T47D (cell line): ENCODE measurements around the gene UNC119.
"Not testable (repeated sequence)": the region's sequence is repeated elsewhere in the genome, so short reads cannot be mapped to it uniquely, and the experiment has no call there.

Source experiments
- DNase-seq, 2 experiments: peaks; one replicate each; pipeline versions ENCODE4 v3.0.0 to v3.0.0-alpha.2; 2011 to 2012; ENCODE audit warnings: low read depth in 1 of 2, low spot score in 1 of 2
- JUND ChIP-seq: IDR thresholded peaks from 2 replicates; pipeline ENCODE4 v1.6.1; 2012; ENCODE audit warnings: low read depth
- in situ Hi-C: cut with HindIII; loops from 2 replicates; pipeline ENCODE4 v1.10.0; 2016; ENCODE audit warnings: low sequenced_read_pairs, low pct_unique_long_range_greater_than_20kb

The UNC119 gene

GRCh38 chr17:28532050-28532960, 20.1 kb downstream of the UNC119 start:
- DNase-seq, result no peak
- no peak for TF ChIP-seq JUND
- in situ Hi-C loops, result no loop called here

- DNase-seq, result no peak
- in situ Hi-C loops, result no loop called here
- TF ChIP-seq JUND, result no peak
These were observed 21.5 kb downstream of the UNC119 start for GRCh38 chr17:28530926-28531325.

- in situ Hi-C loops, result no loop called here
- TF ChIP-seq JUND, result no peak
- DNase-seq, result no peak
These were observed 22.2 kb downstream of the UNC119 start for GRCh38 chr17:28530250-28530649.

- no peak for DNase-seq
- in situ Hi-C loops, result no loop called here
- TF ChIP-seq JUND, result no peak
These were observed 23.4 kb downstream of the UNC119 start for GRCh38 chr17:28529013-28529400.

- no peak for DNase-seq
- in situ Hi-C loops, result no loop called here
- no peak for TF ChIP-seq JUND
These were observed 24.0 kb downstream of the UNC119 start for GRCh38 chr17:28528327-28529012.

GRCh38 chr17:28527859-28528258, 24.6 kb downstream of the UNC119 start:
- TF ChIP-seq JUND, result no peak
- DNase-seq, result peak; percentile 94 to 95
- in situ Hi-C loops, result no loop called here

- in situ Hi-C loops, result no loop called here
- no peak for DNase-seq
- TF ChIP-seq JUND, result no peak
These were observed 25.2 kb downstream of the UNC119 start for GRCh38 chr17:28527181-28527681.

GRCh38 chr17:28526381-28526780, 26.0 kb downstream of the UNC119 start:
- in situ Hi-C loops, result no loop called here
- DNase-seq, result no peak
- no peak for TF ChIP-seq JUND

GRCh38 chr17:28524476-28525424, 27.7 kb downstream of the UNC119 start:
- no peak for TF ChIP-seq JUND
- DNase-seq, result peak; percentile 96 to 97

GRCh38 chr17:28523876-28524275, 28.5 kb downstream of the UNC119 start:
- in situ Hi-C loops, result no loop called here
- no peak for TF ChIP-seq JUND
- DNase-seq, result no peak

More at GRCh38 chr17:28524476-28525424, 27.7 kb downstream of the UNC119 start:
- in situ Hi-C loops, result no loop called here

GRCh38 chr17:28523186-28523585, 29.2 kb downstream of the UNC119 start:
- in situ Hi-C loops, result no loop called here
- no peak for DNase-seq
- TF ChIP-seq JUND, result no peak

- in situ Hi-C loops, DNase-seq: not testable (repeated sequence)
These were observed 30.1 kb downstream of the UNC119 start for GRCh38 chr17:28522281-28522680.
